Activated T-helper 2 cell treated with anti-CD3 and anti-CD28 coated beads, Interferon-gamma antibody, Interleukin-2, Interleukin-4, amounts not matched to agents 10 μg/mL and 5 μg/mL and 100 μg/mL, durations not matched to agents 14 hours and 24 hours and 36 hours (primary cell): ENCODE measurements around the gene SORBS1. TPM values are rescaled to one million over a fixed set of nuclear protein-coding genes. Genes with fewer than 3 reads are reported as not detected.

Source experiments
- DNase-seq: peaks from one replicate; pipeline ENCODE4 v3.0.0; 2021; ENCODE audit warnings: low spot score
- H3K27ac Mint-ChIP-seq: one replicate; pipeline ENCODE4 v1.8.0; 2021; ENCODE audit warnings: mixed read lengths
- H3K27me3 Mint-ChIP-seq: one replicate; pipeline ENCODE4 v1.8.0; 2021; ENCODE audit warnings: low read depth, mixed read lengths
- H3K36me3 Mint-ChIP-seq: one replicate; pipeline ENCODE4 v1.8.0; 2021; ENCODE audit warnings: low read depth, mixed read lengths
- H3K4me1 Mint-ChIP-seq: one replicate; pipeline ENCODE4 v1.8.0; 2021; ENCODE audit warnings: low read depth, mixed read lengths
- H3K4me3 Mint-ChIP-seq: one replicate; pipeline ENCODE4 v1.8.0; 2021; ENCODE audit warnings: low read depth, mild to moderate bottlenecking, moderate library complexity, mixed read lengths
- H3K9me3 Mint-ChIP-seq: one replicate; pipeline ENCODE4 v1.8.0; 2021; ENCODE audit warnings: mixed read lengths
- intact Hi-C: fragments of 100-400 bp; cut with micrococcal nuclease; formaldehyde crosslinking; loops from one replicate; pipeline ENCODE4 v1.15.1; 2023
- total RNA-seq: library from RNA; stranded (reverse); gene quantifications from 2 replicates; pipeline ENCODE4 v1.2.3, GENCODE V29; 2022

SORBS1 gene
- total RNA-seq, 1 donor from 2014 or later, result 0.43 TPM

DNA sequence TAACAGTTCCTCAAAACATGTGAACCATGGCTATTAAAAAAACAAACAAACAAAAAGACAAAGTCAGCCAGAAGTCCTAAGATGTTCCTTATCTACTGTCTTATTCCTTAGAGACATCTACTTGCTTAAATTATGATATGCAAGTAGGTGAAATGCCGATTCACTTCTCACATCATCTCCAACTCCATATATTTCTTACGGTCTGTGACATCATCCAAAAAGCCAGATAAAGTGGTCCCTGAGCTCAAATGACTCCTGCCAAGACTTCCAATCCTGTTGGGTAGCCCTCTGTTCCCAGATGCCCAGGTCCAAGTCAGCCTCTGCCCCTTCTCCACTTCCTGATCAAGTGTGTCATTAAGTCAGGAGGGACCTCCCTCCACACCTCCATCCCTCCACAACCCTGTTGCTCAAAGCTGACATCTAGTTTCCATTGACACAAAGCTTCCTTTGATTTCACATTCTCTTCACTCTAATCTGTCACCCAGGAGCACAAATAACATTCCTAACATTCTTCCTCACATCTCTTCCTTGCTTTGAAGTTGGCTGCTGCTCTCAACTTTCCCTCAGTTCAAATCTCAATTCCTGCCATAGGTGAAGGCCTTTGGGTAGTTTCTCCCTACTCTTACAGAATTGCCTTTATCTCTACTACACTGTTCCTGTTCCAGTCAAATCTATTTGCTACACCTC lies 214.3 kb downstream of the SORBS1 start:
- H3K36me3 Mint-ChIP-seq, result no peaks in the 10 kb centered on the region
- no peaks in the 10 kb centered on the region for H3K4me1 Mint-ChIP-seq
- intact Hi-C loops, result no loop called here
- H3K4me3 Mint-ChIP-seq, result no peak overlapping the region
- H3K27ac Mint-ChIP-seq, result no peak overlapping the region
- peaks cover 16% of the 10 kb centered on the region for H3K27me3 Mint-ChIP-seq
- no peak for DNase-seq
- no peaks in the 10 kb centered on the region for H3K9me3 Mint-ChIP-seq

- no peaks in the 10 kb centered on the region for H3K36me3 Mint-ChIP-seq
These were observed 217.6 kb downstream of the SORBS1 start for GRCh38 chr10:95343573-95343972.

DNA sequence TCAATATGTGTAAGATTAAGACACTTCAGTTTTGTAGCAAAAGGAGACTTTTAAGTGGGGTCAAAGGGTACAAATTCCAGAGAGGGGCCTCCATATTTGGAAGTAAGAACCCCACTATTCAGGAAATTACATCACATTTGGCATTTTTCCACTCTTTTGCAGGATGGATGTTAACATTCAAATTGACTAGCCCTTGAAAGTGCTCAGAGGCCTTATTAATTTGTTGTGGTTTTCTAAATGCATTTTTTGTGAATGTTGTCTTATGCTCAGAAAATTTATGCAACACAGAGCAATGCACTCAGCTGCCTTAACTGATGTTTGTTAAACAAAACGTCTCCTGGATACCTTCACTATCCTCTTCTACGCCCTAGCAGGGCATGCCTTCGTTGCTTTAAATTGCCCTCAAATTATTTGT lies 219.4 kb downstream of the SORBS1 start:
- intact Hi-C loops, result no loop called here
- H3K9me3 Mint-ChIP-seq, result no peaks in the 10 kb centered on the region
- no peak overlapping the region for H3K4me3 Mint-ChIP-seq
- DNase-seq, result no peak
- no peak overlapping the region for H3K27ac Mint-ChIP-seq
- H3K4me1 Mint-ChIP-seq, result no peaks in the 10 kb centered on the region
- H3K36me3 Mint-ChIP-seq, result no peaks in the 10 kb centered on the region
- peaks cover 9% of the 10 kb centered on the region for H3K27me3 Mint-ChIP-seq

More at GRCh38 chr10:95343573-95343972, 217.6 kb downstream of the SORBS1 start:
- DNase-seq, result no peak
- Mint-ChIP-seq H3K27me3 (peaks cover 15% of the 10 kb centered on the region), H3K27ac (no peak overlapping the region), H3K4me1 (no peaks in the 10 kb centered on the region), H3K9me3 (no peaks in the 10 kb centered on the region), H3K4me3 (no peak overlapping the region)
- intact Hi-C loops, result no loop called here

- no peaks in the 10 kb centered on the region for H3K4me1 Mint-ChIP-seq
- intact Hi-C loops, result no loop called here
- H3K9me3 Mint-ChIP-seq, result no peaks in the 10 kb centered on the region
- H3K36me3 Mint-ChIP-seq, result no peaks in the 10 kb centered on the region
- H3K27me3 Mint-ChIP-seq, result peaks cover 1% of the 10 kb centered on the region
- no peak overlapping the region for H3K4me3 Mint-ChIP-seq
- no peak for DNase-seq
- H3K27ac Mint-ChIP-seq, result no peak overlapping the region
These were observed 221.3 kb downstream of the SORBS1 start for GRCh38 chr10:95339863-95340262.

DNA sequence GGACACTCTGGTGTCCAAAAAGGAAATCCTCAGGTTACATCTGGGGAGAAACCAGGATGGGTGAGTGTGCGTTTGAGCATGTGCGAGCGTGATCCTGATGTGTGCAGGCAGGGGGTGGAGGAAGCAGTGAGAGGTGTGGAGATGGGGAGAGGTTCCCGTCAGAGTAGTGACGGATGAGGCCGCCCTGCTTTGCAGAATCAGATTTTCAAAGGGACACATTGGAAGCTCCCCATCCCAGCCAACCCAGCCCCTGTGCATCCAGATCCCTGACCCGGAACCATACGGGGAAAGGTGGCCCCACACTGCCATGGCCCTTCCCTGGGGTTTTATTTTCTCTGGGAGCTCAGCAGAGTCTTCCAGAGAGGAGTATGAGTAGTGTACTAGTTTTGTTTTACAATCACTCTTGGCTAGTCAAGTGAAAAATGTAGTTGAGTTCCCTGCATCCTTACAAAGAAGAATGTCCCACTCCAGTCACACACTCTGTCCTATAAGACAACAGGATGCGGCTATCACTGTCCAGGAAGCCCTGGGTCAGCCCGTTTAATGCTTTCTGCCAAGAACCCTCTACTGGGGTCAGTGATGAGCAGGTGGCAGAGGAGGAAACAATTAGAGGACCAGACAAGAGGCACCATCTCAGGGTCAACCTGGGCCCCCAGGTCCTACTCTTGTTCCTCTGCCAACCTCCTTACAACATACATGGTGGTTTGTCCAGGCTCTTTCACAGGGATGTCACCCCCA lies 223.6 kb downstream of the SORBS1 start:
- H3K4me1 Mint-ChIP-seq, result no peaks in the 10 kb centered on the region
- H3K4me3 Mint-ChIP-seq, result no peak overlapping the region
- H3K27me3 Mint-ChIP-seq, result peaks cover 1% of the 10 kb centered on the region
- no peak overlapping the region for H3K27ac Mint-ChIP-seq
- intact Hi-C loops, result no loop called here
- DNase-seq, result no peak
- no peaks in the 10 kb centered on the region for H3K36me3 Mint-ChIP-seq
- no peaks in the 10 kb centered on the region for H3K9me3 Mint-ChIP-seq

DNA sequence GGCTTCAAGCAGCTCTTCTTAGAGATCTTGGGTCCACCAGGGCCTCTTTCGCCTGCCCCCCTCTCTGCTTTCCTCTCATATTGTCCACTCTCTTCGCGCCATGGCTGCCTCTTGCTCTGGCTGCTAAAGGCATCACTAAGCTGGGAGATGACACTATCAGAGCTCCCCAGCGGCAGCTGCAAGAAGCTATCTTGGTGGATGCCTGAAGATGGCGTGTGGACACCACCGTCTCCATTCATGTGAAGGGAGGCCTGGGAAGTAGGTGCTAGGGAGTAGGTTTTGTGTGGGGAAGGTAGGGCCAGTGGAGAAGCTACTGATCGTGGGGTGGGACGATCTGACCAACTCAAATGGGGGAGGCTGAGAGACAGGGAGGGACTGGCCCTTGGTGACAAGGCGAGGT lies 224.5 kb downstream of the SORBS1 start:
- no peak overlapping the region for H3K4me3 Mint-ChIP-seq
- H3K36me3 Mint-ChIP-seq, result no peaks in the 10 kb centered on the region
- intact Hi-C loops, result no loop called here
- no peak overlapping the region for H3K27ac Mint-ChIP-seq
- DNase-seq, result no peak
- no peaks in the 10 kb centered on the region for H3K9me3 Mint-ChIP-seq
- no peaks in the 10 kb centered on the region for H3K4me1 Mint-ChIP-seq
- no peaks in the 10 kb centered on the region for H3K27me3 Mint-ChIP-seq

- no peak for DNase-seq
- intact Hi-C loops, result no loop called here
- H3K4me1 Mint-ChIP-seq, result no peaks in the 10 kb centered on the region
- H3K27me3 Mint-ChIP-seq, result no peaks in the 10 kb centered on the region
- H3K36me3 Mint-ChIP-seq, result no peaks in the 10 kb centered on the region
- no peak overlapping the region for H3K27ac Mint-ChIP-seq
- no peak overlapping the region for H3K4me3 Mint-ChIP-seq
- no peaks in the 10 kb centered on the region for H3K9me3 Mint-ChIP-seq
These were observed 225.1 kb downstream of the SORBS1 start for GRCh38 chr10:95335933-95336699.

DNA sequence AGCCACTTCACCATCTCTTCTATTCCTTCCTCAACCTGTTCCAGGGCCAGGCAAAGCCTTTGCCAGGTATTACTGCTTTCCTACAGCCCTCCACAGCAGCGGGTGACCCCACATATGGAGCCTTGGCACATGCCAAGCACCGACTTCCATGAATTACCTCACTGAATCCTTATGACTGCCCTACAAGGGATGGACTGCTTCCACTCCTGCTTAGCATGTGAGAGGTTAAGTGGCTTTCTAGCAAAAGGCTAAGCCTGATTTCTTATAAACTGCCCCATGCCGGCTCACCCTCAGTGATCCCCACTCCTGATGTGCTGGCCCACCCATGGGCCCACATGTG lies 226.4 kb downstream of the SORBS1 start:
- no peak overlapping the region for H3K27ac Mint-ChIP-seq
- H3K4me3 Mint-ChIP-seq, result no peak overlapping the region
- DNase-seq, result no peak
- H3K9me3 Mint-ChIP-seq, result no peaks in the 10 kb centered on the region
- no peaks in the 10 kb centered on the region for H3K36me3 Mint-ChIP-seq
- H3K4me1 Mint-ChIP-seq, result no peaks in the 10 kb centered on the region
- intact Hi-C loops, result no loop called here
- H3K27me3 Mint-ChIP-seq, result no peaks in the 10 kb centered on the region

DNA sequence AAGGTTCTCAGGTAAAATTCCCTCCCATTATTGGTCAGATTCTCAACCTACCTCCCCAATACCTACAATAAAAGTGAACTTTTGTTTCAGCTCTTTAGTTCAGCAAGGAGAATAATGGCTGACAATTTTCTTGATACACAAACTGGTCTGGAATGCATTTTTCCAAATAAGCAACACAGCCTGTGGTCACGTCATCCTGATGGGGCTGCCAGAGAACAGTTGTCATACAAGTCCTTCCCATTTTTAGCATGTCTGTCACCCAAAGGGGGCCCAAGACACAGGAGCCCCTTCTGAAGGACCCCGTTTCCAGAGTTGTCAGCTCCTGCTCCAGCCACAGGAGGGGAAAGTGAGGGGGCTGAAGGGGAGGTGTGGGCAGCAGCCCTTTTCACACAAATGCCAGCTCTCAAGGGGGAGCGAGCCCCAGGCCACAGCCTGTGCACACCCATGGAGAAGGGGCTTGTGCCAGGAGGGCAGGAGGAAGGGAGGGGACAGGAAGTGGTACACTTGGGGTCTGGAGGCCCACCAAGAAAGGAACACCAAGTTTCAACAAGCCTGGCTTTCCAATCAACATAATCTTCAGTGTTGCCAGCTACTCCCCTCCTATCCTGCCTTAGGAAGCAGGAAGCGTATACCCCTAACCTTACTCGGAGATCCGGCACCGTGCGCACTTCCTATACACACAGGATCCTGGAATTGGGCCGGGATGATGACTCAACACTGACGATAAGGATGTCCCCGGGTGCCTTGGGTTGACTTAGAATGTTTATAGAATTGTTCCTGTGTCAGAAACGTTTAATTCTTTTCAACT lies 227.0 kb downstream of the SORBS1 start:
- Mint-ChIP-seq H3K4me3 (no peak overlapping the region), H3K4me1 (no peaks in the 10 kb centered on the region), H3K27ac (no peak overlapping the region), H3K27me3 (no peaks in the 10 kb centered on the region), H3K9me3 (no peaks in the 10 kb centered on the region), H3K36me3 (no peaks in the 10 kb centered on the region)
- intact Hi-C loops, result no loop called here
- no peak for DNase-seq

- Mint-ChIP-seq H3K4me3 (no peak overlapping the region), H3K9me3 (no peaks in the 10 kb centered on the region), H3K27ac (no peak overlapping the region), H3K27me3 (peaks cover 1% of the 10 kb centered on the region), H3K4me1 (peaks cover 1% of the 10 kb centered on the region), H3K36me3 (no peaks in the 10 kb centered on the region)
- DNase-seq, result no peak
- intact Hi-C loops, result no loop called here
These were observed 228.4 kb downstream of the SORBS1 start for GRCh38 chr10:95332666-95333249.

DNA sequence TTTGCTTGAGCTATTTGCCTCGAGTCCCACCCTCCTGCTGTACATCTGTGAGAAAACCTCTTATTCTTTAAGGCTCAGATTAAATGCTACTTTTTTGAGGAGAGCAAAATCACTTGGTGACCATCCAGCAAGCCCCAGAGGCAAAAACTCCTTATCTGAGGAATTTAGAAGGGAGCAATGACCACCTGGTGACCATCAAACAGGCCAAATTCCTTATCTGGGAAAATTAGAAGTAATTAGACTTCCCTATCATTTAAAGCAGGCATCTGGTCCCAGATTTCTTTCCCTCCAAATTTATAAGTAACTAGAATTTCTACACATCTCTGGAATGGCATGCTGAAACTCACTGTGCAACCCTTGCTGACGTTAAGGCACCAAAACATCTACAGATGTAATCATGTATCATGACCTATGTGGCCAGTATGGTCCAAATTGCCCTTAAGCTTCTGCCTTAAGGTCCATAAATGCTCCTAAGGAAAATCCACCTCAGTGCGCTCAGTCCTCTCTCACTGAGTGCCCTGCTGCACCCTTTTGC lies 229.5 kb downstream of the SORBS1 start:
- peaks cover 4% of the 10 kb centered on the region for H3K27me3 Mint-ChIP-seq
- intact Hi-C loops, result no loop called here

DNA sequence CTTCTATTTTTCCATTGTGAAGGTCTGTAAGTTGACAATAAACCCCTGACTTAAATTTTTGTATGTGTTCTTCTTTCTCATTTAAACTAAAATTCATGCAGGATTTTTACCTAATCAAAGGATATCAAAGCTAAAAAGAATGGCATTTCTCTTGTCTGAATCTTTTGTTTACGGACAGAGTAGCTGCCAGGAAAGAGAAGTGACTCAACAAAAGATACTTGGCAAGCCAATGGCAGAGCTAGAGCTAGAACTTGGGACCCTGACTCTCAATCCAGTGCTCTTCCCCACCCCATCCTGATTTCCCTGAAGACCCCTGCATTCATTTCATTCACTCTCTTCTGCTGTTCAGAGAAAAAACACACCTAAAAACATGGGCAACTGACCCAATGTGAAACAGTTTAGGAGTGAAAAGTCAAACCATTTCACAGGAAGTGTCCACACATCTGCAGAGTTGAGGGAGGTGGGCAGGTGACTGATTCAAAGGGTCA lies 230.2 kb downstream of the SORBS1 start:
- intact Hi-C loops, result no loop called here
- H3K4me3 Mint-ChIP-seq, result no peak overlapping the region
- peaks cover 4% of the 10 kb centered on the region for H3K27me3 Mint-ChIP-seq
- H3K9me3 Mint-ChIP-seq, result no peaks in the 10 kb centered on the region
- no peaks in the 10 kb centered on the region for H3K36me3 Mint-ChIP-seq
- DNase-seq, result no peak
- H3K27ac Mint-ChIP-seq, result no peak overlapping the region
- H3K4me1 Mint-ChIP-seq, result peaks cover 1% of the 10 kb centered on the region

More for the DNA sequence above, 229.5 kb downstream of the SORBS1 start:
- H3K4me3 Mint-ChIP-seq, result no peak overlapping the region
- H3K27ac Mint-ChIP-seq, result no peak overlapping the region
- H3K4me1 Mint-ChIP-seq, result peaks cover 1% of the 10 kb centered on the region
- no peak for DNase-seq
- no peaks in the 10 kb centered on the region for H3K36me3 Mint-ChIP-seq
- no peaks in the 10 kb centered on the region for H3K9me3 Mint-ChIP-seq
